Fibroblast of villous mesenchyme (primary cell): ENCODE results near the gene GNPDA1. TPM values are rescaled to one million over a fixed set of nuclear protein-coding genes. Genes with fewer than 3 reads are reported as not detected.
"Not testable (repeated sequence)": the region's sequence is repeated elsewhere in the genome, so short reads cannot be mapped to it uniquely, and the experiment has no call there.

ENCODE experiments used
- DNase-seq: peaks from one replicate; pipeline ENCODE4 v3.0.0-alpha.2; 2010; ENCODE audit warnings: low read depth
- H3K4me3 ChIP-seq: 2 replicates; pipeline ENCODE4 v1.5.1; 2011; ENCODE audit warnings: low read depth, mild to moderate bottlenecking, low read length
- total RNA-seq: library from RNA; depleted of rRNA; stranded (reverse); fragments of >200 nt; gene quantifications from 2 replicates; pipeline ENCODE4 v1.2.3, GENCODE V29; 2012
- TF ChIP-seq, protein P1 (sequence below): IDR thresholded peaks from 2 replicates; pipeline ENCODE4 v1.5.1; 2012; ENCODE audit warnings: low read depth, mild to moderate bottlenecking, low read length; ENCODE audit not compliant: insufficient read depth

Gene GNPDA1
- 54.8 and 59.6 TPM in 2 replicates for total RNA-seq

DNA sequence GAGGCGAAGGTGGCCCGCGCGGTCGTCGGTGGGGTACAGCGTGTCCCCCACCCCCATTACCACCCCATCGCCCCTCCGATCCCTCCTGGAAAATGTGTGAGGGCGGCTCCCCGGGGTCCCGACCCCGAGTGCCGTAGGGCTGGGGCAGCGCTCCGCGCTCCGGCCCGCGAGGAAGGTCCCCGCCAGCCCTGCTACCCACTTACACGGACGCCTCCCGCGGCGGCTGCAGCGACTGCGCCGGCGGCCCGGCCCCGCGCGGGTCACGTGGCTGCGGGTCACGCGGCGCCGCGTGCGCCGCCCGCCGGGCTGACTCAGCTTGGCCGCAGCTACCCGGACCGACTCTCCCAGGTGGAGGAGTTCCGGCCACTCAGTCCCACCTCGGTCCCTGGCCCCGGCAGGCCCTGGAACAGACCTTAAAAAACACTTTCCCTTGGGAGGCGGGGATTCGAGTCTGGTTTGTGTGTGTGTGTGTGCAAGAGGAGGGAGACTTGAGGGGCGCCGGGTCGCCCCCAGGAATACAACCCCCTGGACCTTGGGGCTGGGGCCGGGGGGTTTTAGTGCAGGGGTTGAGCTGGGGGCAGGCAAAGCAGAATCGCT is at the start of gene GNPDA1:
Gene GNPDA1, minus strand, starts transcription at position 236 of the 597 bp plus-strand sequence. CDS start 992 bp downstream, outside the sequence.
- DNase-seq = peak; percentile 79
- TF ChIP-seq, protein P1, sequence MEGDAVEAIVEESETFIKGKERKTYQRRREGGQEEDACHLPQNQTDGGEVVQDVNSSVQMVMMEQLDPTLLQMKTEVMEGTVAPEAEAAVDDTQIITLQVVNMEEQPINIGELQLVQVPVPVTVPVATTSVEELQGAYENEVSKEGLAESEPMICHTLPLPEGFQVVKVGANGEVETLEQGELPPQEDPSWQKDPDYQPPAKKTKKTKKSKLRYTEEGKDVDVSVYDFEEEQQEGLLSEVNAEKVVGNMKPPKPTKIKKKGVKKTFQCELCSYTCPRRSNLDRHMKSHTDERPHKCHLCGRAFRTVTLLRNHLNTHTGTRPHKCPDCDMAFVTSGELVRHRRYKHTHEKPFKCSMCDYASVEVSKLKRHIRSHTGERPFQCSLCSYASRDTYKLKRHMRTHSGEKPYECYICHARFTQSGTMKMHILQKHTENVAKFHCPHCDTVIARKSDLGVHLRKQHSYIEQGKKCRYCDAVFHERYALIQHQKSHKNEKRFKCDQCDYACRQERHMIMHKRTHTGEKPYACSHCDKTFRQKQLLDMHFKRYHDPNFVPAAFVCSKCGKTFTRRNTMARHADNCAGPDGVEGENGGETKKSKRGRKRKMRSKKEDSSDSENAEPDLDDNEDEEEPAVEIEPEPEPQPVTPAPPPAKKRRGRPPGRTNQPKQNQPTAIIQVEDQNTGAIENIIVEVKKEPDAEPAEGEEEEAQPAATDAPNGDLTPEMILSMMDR = no peak
- peak within 1 kb of the TSS; percentile 87 for H3K4me3 ChIP-seq

DNA sequence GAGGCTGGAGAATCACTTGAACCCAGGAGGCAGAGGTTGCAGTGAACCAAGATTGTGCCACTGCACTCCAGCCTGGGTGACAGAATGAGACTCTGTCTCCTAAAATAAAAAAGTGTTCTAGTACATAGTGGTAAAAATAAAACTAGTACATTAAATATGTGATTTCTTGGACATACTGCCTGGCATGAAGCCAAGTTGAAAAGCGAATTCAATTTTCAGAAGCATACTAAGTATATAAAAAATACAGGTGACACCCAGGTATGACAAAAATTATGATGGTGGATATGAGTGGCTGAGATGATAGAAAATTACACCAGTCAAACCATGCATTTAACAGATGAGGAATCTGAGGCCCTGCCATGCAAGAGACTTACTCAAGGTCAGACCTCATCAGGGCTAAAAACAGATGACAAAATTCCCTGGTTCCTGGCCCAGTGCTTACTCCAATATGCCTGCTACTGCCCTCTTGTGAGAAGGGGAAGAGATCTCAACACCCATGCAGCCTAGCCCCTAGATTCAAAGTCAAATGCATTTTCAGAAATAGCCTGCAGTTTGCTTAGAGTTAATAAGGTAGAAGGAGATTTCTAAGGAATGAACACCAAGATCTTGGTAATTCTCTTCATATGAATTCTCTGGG is 46.6 kb upstream of the GNPDA1 start:
- DNase-seq = no peak
- no peak overlapping the region for H3K4me3 ChIP-seq
- TF ChIP-seq, protein P1 = no peak

DNA sequence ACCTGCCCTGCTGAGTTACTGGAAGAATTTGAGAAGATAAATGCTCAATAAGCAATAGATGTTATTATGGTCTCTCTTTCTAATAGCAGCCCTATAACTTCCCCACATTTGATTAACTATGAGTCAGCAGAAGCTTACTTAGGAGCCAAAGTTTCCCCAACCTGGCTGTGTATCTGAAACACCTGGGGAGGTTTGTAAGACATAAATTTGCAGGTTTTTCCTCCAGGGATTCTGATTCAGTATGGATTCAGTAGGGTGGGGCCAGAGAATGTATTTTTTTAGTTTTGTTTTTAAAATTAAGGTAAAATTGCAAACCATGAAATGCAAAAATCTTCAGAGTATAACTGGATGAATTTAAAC is 44.9 kb upstream of the GNPDA1 start:
- TF ChIP-seq, protein P1 = no peak
- no peak for DNase-seq
- H3K4me3 ChIP-seq = no peak overlapping the region

DNA sequence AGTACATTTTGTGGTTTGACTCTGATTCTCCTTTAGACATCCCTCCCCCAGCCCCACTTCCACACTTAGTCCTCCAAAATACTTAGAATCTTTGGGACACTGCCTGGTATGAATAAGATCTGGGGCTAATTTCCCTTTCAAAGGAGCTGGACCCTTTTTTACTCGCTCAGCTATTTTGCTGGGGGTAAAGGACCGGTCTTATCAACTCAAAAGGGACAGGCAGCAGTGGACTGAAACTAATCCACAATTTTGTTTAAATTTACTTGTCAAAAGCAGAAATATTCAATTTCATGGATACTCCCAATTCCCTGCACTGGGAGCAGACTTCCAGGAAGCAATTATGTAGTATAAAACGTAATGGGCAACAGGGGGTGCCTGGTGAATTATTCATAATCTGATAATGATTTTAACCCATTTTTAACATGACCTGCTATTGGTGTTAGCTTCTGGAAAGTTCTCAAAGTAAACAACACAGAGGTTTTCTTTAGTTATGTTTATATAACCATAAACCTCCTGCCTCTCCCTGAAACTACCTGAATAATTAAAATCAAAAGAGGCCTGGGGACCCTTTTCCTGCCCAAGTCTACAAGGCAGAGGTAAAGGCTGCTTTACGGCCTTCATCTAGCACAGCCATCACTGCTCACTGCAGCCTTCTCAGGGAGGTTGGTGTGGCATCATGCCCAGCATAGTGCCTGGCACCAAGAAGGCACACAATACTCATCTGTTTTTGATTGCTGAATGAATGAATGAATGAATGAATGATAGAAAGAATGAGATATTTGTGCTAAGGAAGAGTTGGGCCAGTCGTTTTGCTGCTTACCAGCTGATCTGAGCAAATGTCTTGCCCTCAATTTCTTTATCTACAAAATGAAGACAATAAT is 44.2 kb upstream of the GNPDA1 start:
- TF ChIP-seq, protein P1 = no peak
- no peak for DNase-seq
- H3K4me3 ChIP-seq = no peak overlapping the region

DNA sequence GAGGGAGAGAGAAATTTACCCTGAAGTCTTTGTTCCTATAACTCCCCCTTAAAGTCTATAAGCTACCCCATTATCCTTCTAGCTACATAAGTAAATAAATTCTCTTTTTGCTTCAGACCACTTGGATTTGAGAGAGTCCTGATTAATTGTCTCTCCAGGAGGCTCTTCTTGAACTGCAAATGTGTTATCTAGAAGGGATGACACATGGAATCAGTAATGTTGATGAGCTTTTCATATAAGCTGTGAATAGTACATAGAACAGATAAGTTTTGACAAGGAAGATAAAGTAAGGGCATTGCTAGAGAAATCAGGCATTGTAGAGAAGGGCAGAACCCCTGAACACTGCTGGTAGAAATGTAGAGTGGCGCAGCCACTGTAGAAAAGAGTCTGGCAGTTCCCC is 42.5 kb upstream of the GNPDA1 start:
- TF ChIP-seq, protein P1 = no peak
- no peak for DNase-seq
- no peak overlapping the region for H3K4me3 ChIP-seq

DNA sequence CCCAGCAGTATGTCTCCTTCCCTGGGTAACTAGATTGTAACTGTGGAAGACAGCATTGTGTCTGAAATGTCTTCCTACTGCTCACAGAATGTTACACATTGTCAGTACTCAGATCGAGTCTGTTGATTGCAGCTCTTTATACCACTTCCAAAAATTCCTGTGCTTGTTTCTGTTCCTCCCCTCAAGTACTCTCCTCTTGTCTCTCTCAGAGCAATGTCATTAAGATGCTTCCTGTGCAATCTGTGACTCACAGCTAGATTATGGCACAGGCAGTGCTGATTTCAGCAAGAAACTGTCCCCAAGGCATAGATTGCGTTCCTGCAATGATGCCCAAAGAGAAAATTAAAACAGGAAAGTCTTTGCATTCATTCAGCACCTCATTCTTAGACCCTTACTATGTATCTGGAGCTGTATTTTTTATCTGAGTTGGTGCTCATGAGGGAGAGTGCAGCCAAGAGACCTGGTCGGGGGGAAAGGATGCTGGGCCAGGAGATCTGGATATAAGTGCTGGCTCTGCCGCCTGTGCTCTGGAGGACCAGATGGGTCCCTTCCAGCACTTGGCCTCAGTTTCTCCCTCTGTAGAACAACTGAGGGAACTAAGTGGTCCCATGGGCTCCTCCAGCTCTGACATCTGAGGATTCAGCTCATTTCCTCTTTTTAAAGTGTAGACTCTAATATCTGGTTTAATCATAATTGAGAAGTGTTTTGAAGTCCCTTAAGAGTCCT is 40.8 kb upstream of the GNPDA1 start:
- no peak overlapping the region for H3K4me3 ChIP-seq
- TF ChIP-seq, protein P1 = no peak
- peak; percentile 66 for DNase-seq

DNA sequence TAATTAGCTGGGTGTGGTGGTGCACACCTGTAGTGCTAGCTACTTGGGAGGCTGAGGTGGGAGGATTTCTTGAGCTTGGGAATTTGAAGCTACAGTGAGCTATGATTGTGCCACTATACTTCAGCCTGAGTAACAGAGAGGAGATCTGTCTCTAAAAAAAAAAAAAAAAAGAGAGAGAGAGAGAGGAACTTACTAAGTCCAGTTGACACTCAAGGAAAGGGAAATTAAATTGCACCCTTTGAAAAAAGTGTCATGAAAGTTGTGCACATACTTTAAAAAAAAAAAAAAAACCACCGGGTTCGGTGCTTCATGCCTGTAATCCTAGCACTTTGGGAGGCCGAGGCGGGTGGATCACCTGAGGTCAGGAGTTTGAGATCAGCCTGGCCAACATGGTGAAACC is 39.2 kb upstream of the GNPDA1 start:
- not testable (repeated sequence) for H3K4me3 ChIP-seq, DNase-seq
